Measurements from ENCODE around the gene STX8. TPM values are rescaled to one million over a fixed set of nuclear protein-coding genes. Genes with fewer than 3 reads are reported as not detected.

Gene STX8
- total and polyA plus RNA-seq, 9 of the 15 experiments (the other 6 are each of a cell fraction or from before 2014, with no cell fraction given) = 14.6 to 42.5 (median 22.1) TPM

GRCh38 chr17:9594065-9594464 is 18.4 kb upstream of the STX8 start:
- DNase-seq (ENCODE audit: extremely low read depth in 1 of 4, low spot score in 3 of 4) (no peak), FAIRE-seq (no peak), ATAC-seq (no peak)
- H3K4me2 ChIP-seq (ENCODE audit: insufficient read depth, low read length) = no peak overlapping the region
- no peaks in the 10 kb centered on the region for H3K27me3 ChIP-seq (ENCODE audit: control insufficient read depth in 2 of 2, insufficient read depth in 2 of 2, low read length in 2 of 2)
- H2AFZ ChIP-seq (ENCODE audit: low read depth, low read length) = no peak overlapping the region
- no peaks in the 10 kb centered on the region for H3K4me1 ChIP-seq (replicated peaks in 1 of 2; ENCODE audit: control insufficient read depth in 2 of 2, insufficient read depth in 2 of 2, low read length in 2 of 2)
- intact Hi-C loops (cut with micrococcal nuclease) (no loop called here), in situ Hi-C loops (cut with MboI) (loop anchor here (5.0 kb wide), 1 partner anchor 48 kb away; no protein-coding TSS in a partner anchor)
- no peaks in the 10 kb centered on the region for H4K20me1 ChIP-seq (replicated peaks; ENCODE audit: control insufficient read depth, insufficient read depth, low read length)
- 1% methylated on average over 6 of the region's 6 CpGs for WGBS (ENCODE audit: insufficient coverage, low coverage, missing lambda C conversion rate)
- H3K9me3 ChIP-seq (replicated peaks; ENCODE audit: control insufficient read depth, insufficient read depth, low read depth, low read length) = no peaks in the 10 kb centered on the region
- no peaks in the 10 kb centered on the region for H3K9me1 ChIP-seq (ENCODE audit: control insufficient read depth, insufficient read depth, low read length)
- H3K27ac ChIP-seq (ENCODE audit: extremely low read depth, low read depth, low read length) = no peak overlapping the region
- no peaks in the 10 kb centered on the region for H3K36me3 ChIP-seq (ENCODE audit: control insufficient read depth, insufficient read depth, low read length)
- no peak overlapping the region for H3K9ac ChIP-seq (ENCODE audit: insufficient read depth in 1 of 2, low read depth in 2 of 2, low read length in 2 of 2)
- TF ChIP-seq, protein P1, sequence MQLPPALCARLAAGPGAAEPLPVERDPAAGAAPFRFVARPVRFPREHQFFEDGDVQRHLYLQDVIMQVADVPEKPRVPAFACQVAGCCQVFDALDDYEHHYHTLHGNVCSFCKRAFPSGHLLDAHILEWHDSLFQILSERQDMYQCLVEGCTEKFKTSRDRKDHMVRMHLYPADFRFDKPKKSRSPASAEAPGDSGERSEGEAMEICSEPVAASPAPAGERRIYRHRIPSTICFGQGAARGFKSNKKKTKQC (CRISPR knock-in tag; IDR thresholded peaks at IDR 0.05) = no peak
- TF ChIP-seq POLR3A (IDR thresholded peaks at IDR 0.05; ENCODE audit: borderline replicate concordance, extremely low read depth, insufficient read depth, insufficient read length) (no peak), ZNF318 (IDR thresholded peaks at IDR 0.05; ENCODE audit: borderline replicate concordance in 1 of 2, low read depth in 1 of 2) (no peak), HNRNPH1 (optimal IDR thresholded peaks at IDR 0.05; ENCODE audit: low read depth, low read length) (no peak), E2F3 (CRISPR knock-in tag; IDR thresholded peaks at IDR 0.05) (no peak), ZNF253 (CRISPR knock-in tag; conservative IDR thresholded peaks at IDR 0.05) (no peak), TRIM28 (IDR thresholded peaks at IDR 0.05) (no peak), TRIM24 (IDR thresholded peaks at IDR 0.05) (no peak), TSC22D4 (tag; IDR thresholded peaks at IDR 0.05) (no peak), POU5F1 (IDR thresholded peaks at IDR 0.05; ENCODE audit: borderline replicate concordance, low read depth, low read length, partially characterized antibody) (no peak), NCOA4 (IDR thresholded peaks at IDR 0.05; ENCODE audit: partially characterized antibody) (no peak), POLR2H (tag; IDR thresholded peaks at IDR 0.05; ENCODE audit: low read depth) (no peak), SRSF3 (IDR thresholded peaks at IDR 0.05; ENCODE audit: insufficient read depth, low read length) (no peak), ZNF12 (CRISPR knock-in tag; IDR thresholded peaks at IDR 0.05) (no peak)
- CTCF ChIA-PET (ENCODE audit: low intra/inter-chr PET ratio) = no interaction called here
- no peaks in the 10 kb centered on the region for H3K79me2 ChIP-seq (ENCODE audit: control insufficient read depth, insufficient read depth, low read length)
- POLR2A ChIA-PET = no interaction called here
- no TSS peak for BruUV-seq (replicated peaks)
- no peak overlapping the region for H3K4me3 ChIP-seq
